Common myeloid progenitor, CD34-positive (primary cell): ENCODE data around the gene SAV1. TPM values are rescaled to one million over a fixed set of nuclear protein-coding genes. Genes with fewer than 3 reads are reported as not detected.

Source experiments
- CTCF ChIA-PET: fragments of 350-600 bp; sonication (Branson Sonifier 250); formaldehyde crosslinking; loops from one replicate; lab custom pipeline; 2021; ENCODE audit warnings: antibody characterized with exemption; lab: Charles Lee
- POLR2A ChIA-PET: fragments of 350-600 bp; sonication (Branson Sonifier 250); formaldehyde crosslinking; loops from one replicate; lab custom pipeline; 2021; ENCODE audit warnings: antibody characterized with exemption; lab: Charles Lee
- DNase-seq, 3 donors: peaks; one replicate each; pipeline versions ENCODE4 v3.0.0 to v3.0.0-alpha.2; 2013
- H3K27ac ChIP-seq, 2 experiments: 1 replicate in 1 of 2; 2 replicates in 1 of 2; pipeline ENCODE4 v1.7.0; 2013; ENCODE audit warnings: inconsistent platforms in 2 of 2, low read length in 2 of 2, mild to moderate bottlenecking in 2 of 2, low read depth in 1 of 2, moderate library complexity in 1 of 2; ENCODE audit not compliant: severe bottlenecking in 2 of 2, insufficient read depth in 1 of 2, poor library complexity in 1 of 2
- H3K27me3 ChIP-seq, 5 experiments: replicated peaks in 2 of 5; 1 replicate in 3 of 5; 2 replicates in 2 of 5; pipeline versions ENCODE4 v1.6.1 to v1.7.0; 2013; ENCODE audit warnings: low read length in 4 of 5, mild to moderate bottlenecking in 2 of 5, moderate library complexity in 2 of 5, inconsistent platforms in 1 of 5; ENCODE audit not compliant: insufficient read depth in 5 of 5, control insufficient read depth in 4 of 5
- H3K36me3 ChIP-seq, 4 experiments: 1 replicate in 2 of 4; 2 replicates in 2 of 4; pipeline versions ENCODE4 v1.6.1 to v1.7.0; 2013; ENCODE audit warnings: low read length in 3 of 4, control low read depth in 1 of 4, mild to moderate bottlenecking in 1 of 4; ENCODE audit not compliant: control insufficient read depth in 4 of 4, insufficient read depth in 4 of 4
- H3K4me1 ChIP-seq, 4 experiments: 1 replicate in 3 of 4; 2 replicates in 1 of 4; pipeline versions ENCODE4 v1.6.1 to v1.7.1; 2013; ENCODE audit warnings: low read length in 3 of 4, mild to moderate bottlenecking in 3 of 4, control low read depth in 1 of 4, inconsistent platforms in 1 of 4, moderate library complexity in 1 of 4; ENCODE audit not compliant: control insufficient read depth in 4 of 4, insufficient read depth in 4 of 4; ENCODE audit errors: control extremely low read depth in 1 of 4
- H3K4me3 ChIP-seq, 7 experiments: 1 replicate in 4 of 7; 2 replicates in 3 of 7; pipeline versions ENCODE4 v1.5.1 to v1.7.0; 2013; ENCODE audit warnings: mild to moderate bottlenecking in 7 of 7, low read length in 6 of 7, moderate library complexity in 6 of 7, inconsistent platforms in 2 of 7, low read depth in 2 of 7, control low read depth in 1 of 7; ENCODE audit not compliant: insufficient read depth in 4 of 7, control insufficient read depth in 1 of 7; ENCODE audit errors: extremely low read depth in 1 of 7
- H3K9me3 ChIP-seq, 5 experiments: 1 replicate in 4 of 5; 2 replicates in 1 of 5; pipeline versions ENCODE4 v1.6.1 to v1.7.1; 2013; ENCODE audit warnings: low read length in 4 of 5, mild to moderate bottlenecking in 2 of 5, inconsistent platforms in 1 of 5, low read depth in 1 of 5, moderate library complexity in 1 of 5; ENCODE audit not compliant: control insufficient read depth in 4 of 5, insufficient read depth in 2 of 5; ENCODE audit errors: control extremely low read depth in 1 of 5
- WGBS: methylation state at CpG from one replicate; pipeline ENCODE4 v1.1.5; 2013; ENCODE audit not compliant: insufficient coverage; 5-methylcytosine and 5-hydroxymethylcytosine counted together
- polyA plus RNA-seq: library from polyadenylated mRNA; unstranded; fragments of 120-200 nt; gene quantifications from one replicate; pipeline ENCODE4 v1.2.1, GENCODE V29; 2013

Gene SAV1
- 34.9 TPM for polyA plus RNA-seq

DNA sequence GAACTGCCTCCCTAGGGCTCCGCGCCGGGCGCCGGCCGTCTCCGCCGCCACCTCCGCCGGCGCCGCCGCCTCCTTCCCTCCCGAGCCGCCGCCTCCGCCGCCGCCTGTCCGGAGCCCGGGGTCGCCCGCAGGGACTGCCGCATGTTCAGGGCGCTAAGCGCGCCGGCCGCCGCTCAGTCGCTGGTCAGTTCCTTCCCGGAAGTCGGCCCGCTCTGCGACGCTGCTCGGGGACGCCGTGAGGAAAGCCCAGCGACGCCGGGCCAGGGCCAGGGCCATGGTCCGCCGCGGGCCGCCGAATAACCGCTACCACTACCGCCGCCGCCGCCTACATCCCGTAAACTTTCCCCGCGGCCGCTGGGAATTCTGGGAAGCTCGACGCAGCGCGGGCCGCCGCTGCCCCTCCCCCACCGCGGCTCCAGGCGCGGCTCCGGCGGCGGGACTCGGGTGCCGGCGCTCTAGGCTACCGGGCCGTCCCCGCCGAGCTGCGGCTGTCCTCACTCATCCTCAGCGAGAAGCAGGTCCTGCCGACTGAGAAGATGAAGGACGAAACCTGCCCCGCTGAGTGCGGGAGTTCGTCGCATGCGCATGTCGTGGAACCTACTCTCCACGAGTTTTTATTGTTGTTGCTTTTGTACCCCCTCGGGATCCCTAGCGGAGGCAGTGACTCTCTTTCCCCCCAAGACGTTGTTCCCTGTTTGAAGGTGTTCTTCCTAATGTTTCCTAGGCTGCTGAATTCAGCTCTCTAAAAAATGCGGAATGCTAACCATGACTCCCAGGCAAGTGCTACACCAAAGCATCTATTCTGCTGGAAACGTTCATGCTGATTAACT is at the start of gene SAV1:
SAV1 (minus strand) TSS at position 311 of the 830 bp plus-strand sequence. CDS start 339 bp downstream, outside the sequence.
- CTCF ChIA-PET, result no interaction called here

DNA sequence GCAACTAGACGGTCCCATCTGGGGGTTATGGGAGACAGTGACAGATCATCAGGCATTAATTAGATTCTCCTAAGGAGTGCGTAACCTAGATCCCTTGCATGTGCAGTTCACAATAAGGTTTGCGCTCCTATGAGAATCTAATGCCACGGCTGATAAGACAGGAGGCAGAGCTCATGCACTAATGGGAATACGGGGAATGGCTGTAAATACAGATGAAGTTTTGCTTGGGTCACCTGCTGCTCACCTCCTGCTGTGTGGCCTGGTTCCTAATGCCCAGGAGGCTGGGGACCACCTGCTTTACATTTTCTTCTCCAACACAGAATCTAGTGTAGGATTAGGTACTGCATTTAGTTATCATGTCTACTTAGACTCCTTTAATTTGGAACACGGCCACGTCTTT is 49.7 kb upstream of the SAV1 start:
- ChIA-PET CTCF (no interaction called here), POLR2A (interaction anchor here (0.6 kb wide), 1 partner anchor 409 kb away, joined by 3 read pairs; no protein-coding TSS in a partner anchor)
- H3K4me3 ChIP-seq, result no peak overlapping the region

More for the DNA sequence above, at the start of gene SAV1:
- Histone ChIP-seq H3K4me3 (peak within 1 kb of the TSS; percentile 78 to 94 (median 85)), H3K9me3 (no peaks in the 10 kb centered on the region), H3K27ac (peak within 1 kb of the TSS; percentile 61 to 80), H3K4me1 (peaks cover 0 to 26% (median 20%) of the 10 kb centered on the region in 4 experiments), H3K27me3 (no peaks in the 10 kb centered on the region), H3K36me3 (peaks cover 0 to 7% (median 0%) of the 10 kb centered on the region in 4 experiments)
- POLR2A ChIA-PET, result interaction anchor here (0.6 kb wide), 4 partner anchors 17 to 350 kb away, joined by 3 to 4 read pairs (median 4); partner anchors contain the start of gene ATL1
- peak; percentile 66 to 78 (median 69) for DNase-seq
- WGBS, result under 1% methylated on average over 80 of the region's 92 CpGs

GRCh38 chr14:50714450-50715073 is 46.5 kb upstream of the SAV1 start:
- no peaks in the 10 kb centered on the region for H3K9me3 ChIP-seq
- WGBS, result 38% methylated on average over 1 of the region's 2 CpGs
- DNase-seq, result peak; percentile 55 to 76 (median 69)
- no peak overlapping the region for H3K4me3 ChIP-seq
- CTCF ChIA-PET, result interaction anchor here (0.6 to 2.8 kb wide), 41 partner anchors 10 to 350 kb away, joined by 3 to 31 read pairs (median 4); partner anchors contain the start of gene ATL1
- POLR2A ChIA-PET, result no interaction called here
- H3K36me3 ChIP-seq, result peaks cover 0 to 4% (median 2%) of the 10 kb centered on the region in 4 experiments
- no peaks in the 10 kb centered on the region for H3K27me3 ChIP-seq
- H3K27ac ChIP-seq, result no peak overlapping the region
- no peaks in the 10 kb centered on the region for H3K4me1 ChIP-seq

More for the DNA sequence above, 49.7 kb upstream of the SAV1 start:
- Histone ChIP-seq H3K27me3 (no peaks in the 10 kb centered on the region), H3K27ac (no peak overlapping the region), H3K36me3 (peaks cover 7 to 23% (median 12%) of the 10 kb centered on the region in 4 experiments), H3K4me1 (no peaks in the 10 kb centered on the region), H3K9me3 (no peaks in the 10 kb centered on the region)
- no peak for DNase-seq
- WGBS, result 83% methylated on average over 5 of the region's 7 CpGs

DNA sequence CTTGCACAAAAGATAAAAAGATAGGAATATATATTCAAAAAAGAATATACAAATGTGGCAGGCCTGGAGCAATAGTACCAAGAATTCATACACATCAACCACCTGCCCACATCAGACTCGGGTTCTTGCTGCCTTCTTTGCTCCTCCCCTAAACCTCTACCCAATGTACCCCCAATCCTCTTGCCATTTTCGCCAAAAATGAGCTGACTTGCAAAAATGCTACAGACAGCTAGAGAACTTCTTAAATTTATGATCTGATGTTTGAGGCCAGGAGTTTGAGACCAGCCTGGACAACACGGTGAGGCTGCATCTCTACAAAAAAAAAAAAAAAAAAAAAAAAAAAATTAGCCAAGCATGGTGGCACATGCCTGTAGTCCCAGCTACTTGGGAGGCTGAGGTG is 42.9 kb upstream of the SAV1 start:
- whole genome bisulfite sequencing, result no CpG with 5 or more reads among the region's 3 CpGs
- Histone ChIP-seq H3K36me3 (no peaks in the 10 kb centered on the region), H3K9me3 (no peaks in the 10 kb centered on the region), H3K4me1 (no peaks in the 10 kb centered on the region), H3K27me3 (no peaks in the 10 kb centered on the region), H3K27ac (no peak overlapping the region), H3K4me3 (no peak overlapping the region)
- POLR2A ChIA-PET, result interaction anchor here (0.5 to 1.0 kb wide), 2 partner anchors 39 to 107 kb away, joined by 5 to 7 read pairs; no protein-coding TSS in a partner anchor
- no peak for DNase-seq
- CTCF ChIA-PET, result interaction anchor here (1.0 to 2.3 kb wide), 8 partner anchors 9 to 110 kb away, joined by 3 to 16 read pairs (median 4); no protein-coding TSS in a partner anchor

DNA sequence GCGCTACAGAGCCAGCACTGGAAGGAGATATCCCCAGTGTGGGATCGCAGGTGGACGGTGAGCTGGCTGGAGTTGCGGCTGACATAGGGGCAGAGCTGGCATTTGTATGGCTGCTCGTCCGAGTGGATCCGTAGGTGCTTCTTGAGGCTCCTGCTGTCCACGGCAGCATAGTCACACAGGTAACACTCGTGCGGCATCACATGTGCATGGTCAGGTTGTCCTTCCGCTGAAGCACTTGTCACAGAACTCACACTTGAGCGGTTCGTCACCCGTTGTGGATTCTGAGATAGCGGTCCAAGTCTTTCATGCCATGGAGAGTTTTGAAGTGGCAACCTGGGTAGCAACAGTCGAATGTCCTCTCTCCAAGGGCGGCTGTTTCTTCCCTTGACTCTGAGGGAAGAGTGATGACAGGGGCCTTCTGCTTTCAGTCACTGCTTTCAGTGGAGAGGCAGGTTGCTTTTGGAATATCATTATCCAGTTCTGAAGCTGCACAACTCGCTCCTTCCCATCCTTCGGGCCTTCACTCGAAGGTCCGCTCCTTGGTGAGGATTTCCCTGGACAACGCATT is 37.0 kb upstream of the SAV1 start:
- Histone ChIP-seq H3K9me3 (peaks cover 0 to 2% (median 0%) of the 10 kb centered on the region in 5 experiments), H3K4me3 (no peak overlapping the region), H3K27me3 (no peaks in the 10 kb centered on the region), H3K4me1 (no peaks in the 10 kb centered on the region), H3K36me3 (no peaks in the 10 kb centered on the region), H3K27ac (no peak overlapping the region)
- POLR2A ChIA-PET, result no interaction called here
- WGBS, result 97% methylated on average over 22 of the region's 22 CpGs
- CTCF ChIA-PET, result interaction anchor here (0.5 to 2.4 kb wide), 6 partner anchors 9 to 537 kb away, joined by 3 to 10 read pairs (median 3); no protein-coding TSS in a partner anchor
- DNase-seq, result no peak

DNA sequence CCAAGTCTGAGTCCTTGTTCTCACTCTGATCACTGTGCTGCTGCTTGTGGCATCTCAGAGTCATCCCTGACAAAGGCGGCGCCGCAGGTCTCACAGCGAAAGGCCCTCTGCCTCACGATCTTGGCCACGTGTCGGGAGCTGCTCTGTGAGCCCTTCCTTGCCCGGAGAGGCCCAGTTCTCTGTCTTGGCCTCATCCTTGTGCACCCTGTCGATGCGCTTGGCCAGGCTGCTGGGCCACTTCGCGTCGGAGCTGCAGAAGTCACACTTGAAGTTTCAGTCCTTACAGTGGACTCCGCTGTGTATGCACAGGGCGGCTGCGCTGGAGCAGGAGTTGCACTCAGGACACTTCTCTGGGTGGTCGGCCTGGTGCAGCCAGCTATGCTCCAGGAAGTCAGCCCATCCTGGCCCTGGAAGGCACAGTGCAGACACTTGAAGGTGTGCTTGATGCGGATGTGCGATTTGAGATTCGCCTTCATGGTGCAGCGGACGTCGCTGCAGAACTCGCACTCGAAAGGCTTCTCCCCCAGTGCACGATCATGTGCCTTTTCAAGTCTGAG is 36.4 kb upstream of the SAV1 start:
- POLR2A ChIA-PET, result no interaction called here
- CTCF ChIA-PET, result interaction anchor here (0.5 to 2.4 kb wide), 4 partner anchors 10 to 537 kb away, joined by 3 to 10 read pairs (median 3); no protein-coding TSS in a partner anchor
- Histone ChIP-seq H3K4me1 (no peaks in the 10 kb centered on the region), H3K4me3 (no peak overlapping the region), H3K27ac (no peak overlapping the region), H3K36me3 (no peaks in the 10 kb centered on the region), H3K9me3 (peaks cover 0 to 2% (median 0%) of the 10 kb centered on the region in 5 experiments), H3K27me3 (no peaks in the 10 kb centered on the region)
- no peak for DNase-seq
- WGBS, result 95% methylated on average over 25 of the region's 26 CpGs
